Keratinocyte (primary cell): ENCODE data around the gene KCNMA1.

Experiments
- CTCF ChIP-seq, 3 experiments: IDR thresholded peaks in 1 of 3; conservative IDR thresholded peaks in 1 of 3; optimal IDR thresholded peaks in 1 of 3; 2 replicates in 2 of 3; 3 replicates in 1 of 3; pipeline versions ENCODE3 to v1.5.1; 2011; ENCODE audit warnings: low read length in 3 of 3, mild to moderate bottlenecking in 3 of 3, moderate library complexity in 2 of 3, control low read depth in 1 of 3, inconsistent platforms in 1 of 3; ENCODE audit not compliant: insufficient read depth in 2 of 3; ENCODE audit errors: extremely low read depth in 1 of 3
- EZH2 ChIP-seq: IDR thresholded peaks from one replicate; pipeline ENCODE4 v1.6.1; 2012; ENCODE audit warnings: inconsistent platforms, mild to moderate bottlenecking, low read length, moderate library complexity

DNA sequence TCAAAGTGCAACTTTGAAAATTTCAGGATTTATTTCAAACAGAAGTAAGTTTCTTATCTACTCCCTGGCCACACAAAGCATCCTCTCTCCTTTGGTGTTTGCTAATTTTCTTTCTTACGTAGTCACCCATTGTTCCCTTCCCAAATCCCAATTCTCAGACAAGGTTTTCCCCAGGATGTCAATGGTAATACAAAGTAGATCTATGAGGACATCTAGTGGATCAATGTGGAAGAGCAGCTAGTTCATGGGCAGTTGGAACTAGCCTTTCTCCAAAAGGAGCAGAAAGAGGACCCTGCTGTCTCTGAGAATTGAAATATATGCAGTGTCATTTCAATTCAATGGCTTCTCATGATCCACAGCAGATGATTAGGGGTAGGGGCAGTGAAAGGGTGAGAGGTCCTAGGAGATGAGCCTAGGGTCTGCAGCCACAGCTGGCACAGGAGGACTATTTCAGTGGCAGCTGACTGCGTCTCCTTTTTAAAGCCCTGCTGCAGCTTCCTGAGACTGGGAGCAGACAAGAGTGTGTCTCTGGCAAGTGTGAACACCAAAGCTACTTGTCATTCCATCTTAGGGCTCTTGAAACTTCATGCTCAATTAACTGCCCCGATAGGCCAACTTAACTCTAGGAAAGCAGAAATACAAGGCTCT is 632.6 kb downstream of the KCNMA1 start:
- TF ChIP-seq CTCF (optimal IDR thresholded peaks at IDR 0.05 in 1 of 3, IDR thresholded peaks at IDR 0.05 in 1 of 3, conservative IDR thresholded peaks at IDR 0.05 in 1 of 3; ENCODE audit: extremely low read depth in 1 of 3, insufficient read depth in 2 of 3, low read length in 3 of 3), result peak; percentile 48 to 72 (median 49)
- no peak for TF ChIP-seq EZH2
